IPS-20b (cell line): ENCODE results near the gene KRTAP2-3.

Experiments
- H3K27ac ChIP-seq: one replicate; pipeline ENCODE4 v1.5.1; 2013; ENCODE audit warnings: low read length
- H3K27me3 ChIP-seq: 2 replicates; pipeline ENCODE4 v1.6.1; 2013; ENCODE audit warnings: mild to moderate bottlenecking, low read length, inconsistent platforms; ENCODE audit not compliant: insufficient read depth
- H3K36me3 ChIP-seq: 2 replicates; pipeline ENCODE4 v1.6.1; 2013; ENCODE audit warnings: low read depth, mild to moderate bottlenecking, inconsistent platforms, low read length, moderate library complexity; ENCODE audit not compliant: insufficient read depth
- H3K4me1 ChIP-seq: 2 replicates; pipeline ENCODE4 v1.6.1; 2013; ENCODE audit warnings: mild to moderate bottlenecking, control low read depth, inconsistent platforms, low read length, moderate library complexity; ENCODE audit not compliant: insufficient read depth
- H3K4me3 ChIP-seq: 2 replicates; pipeline ENCODE4 v1.5.1; 2013; ENCODE audit warnings: mild to moderate bottlenecking, low read length, inconsistent platforms
- H3K9ac ChIP-seq: 2 replicates; pipeline ENCODE4 v1.6.1; 2013; ENCODE audit warnings: low read depth, mild to moderate bottlenecking, inconsistent platforms, low read length, moderate library complexity
- H3K9me3 ChIP-seq: 2 replicates; pipeline ENCODE4 v1.6.1; 2013; ENCODE audit warnings: mild to moderate bottlenecking, low read depth, low read length, inconsistent platforms; ENCODE audit not compliant: insufficient read depth

Gene KRTAP2-3

GRCh38 chr17:41019415-41019814 is 40.5 kb downstream of the KRTAP2-3 start:
- Histone ChIP-seq H3K4me1 (no peaks in the 10 kb centered on the region), H3K9ac (no peak overlapping the region), H3K4me3 (no peak overlapping the region), H3K36me3 (no peaks in the 10 kb centered on the region), H3K9me3 (no peaks in the 10 kb centered on the region), H3K27ac (no peak overlapping the region), H3K27me3 (no peaks in the 10 kb centered on the region)

GRCh38 chr17:41018541-41018940 is 41.4 kb downstream of the KRTAP2-3 start:
- Histone ChIP-seq H3K9me3 (no peaks in the 10 kb centered on the region), H3K27ac (no peak overlapping the region), H3K9ac (no peak overlapping the region)

DNA sequence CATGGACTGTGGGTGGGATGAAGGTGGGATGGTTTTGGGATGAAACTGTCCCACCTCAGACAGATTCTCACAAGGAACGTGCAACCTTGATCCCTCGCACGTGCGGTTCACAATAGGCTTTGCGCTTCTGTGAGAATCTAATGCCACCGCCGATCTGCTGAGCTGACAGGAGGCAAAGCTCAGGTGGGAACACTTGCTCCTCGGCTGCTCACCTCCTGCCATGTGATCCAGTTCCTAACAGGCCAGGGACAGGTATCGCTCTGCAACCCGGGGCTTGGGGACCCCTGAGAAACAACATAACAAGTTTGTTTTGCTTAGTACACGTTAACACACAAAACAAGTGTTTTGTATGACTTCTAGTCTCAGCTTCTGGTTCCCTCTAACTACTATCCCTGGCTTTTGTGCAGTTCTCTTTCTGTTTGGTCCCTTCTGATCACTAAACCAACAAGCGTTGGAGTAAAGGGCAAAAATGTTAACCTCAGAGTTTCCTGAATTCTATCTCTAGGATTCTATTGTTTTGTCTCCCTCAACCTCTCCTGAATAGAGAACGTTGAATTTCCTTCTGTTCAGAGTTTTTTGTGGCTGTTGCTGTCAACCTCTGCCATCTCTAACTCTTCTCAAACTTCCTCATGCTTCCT is 43.2 kb downstream of the KRTAP2-3 start:
- H3K4me3 ChIP-seq = no peak overlapping the region
- no peaks in the 10 kb centered on the region for H3K9me3 ChIP-seq
- no peak overlapping the region for H3K27ac ChIP-seq
- H3K36me3 ChIP-seq = no peaks in the 10 kb centered on the region
- H3K27me3 ChIP-seq = no peaks in the 10 kb centered on the region
- H3K9ac ChIP-seq = no peak overlapping the region
- H3K4me1 ChIP-seq = no peaks in the 10 kb centered on the region

More at GRCh38 chr17:41018541-41018940, 41.4 kb downstream of the KRTAP2-3 start:
- H3K27me3 ChIP-seq = no peaks in the 10 kb centered on the region
- no peaks in the 10 kb centered on the region for H3K4me1 ChIP-seq
- H3K4me3 ChIP-seq = no peak overlapping the region
- no peaks in the 10 kb centered on the region for H3K36me3 ChIP-seq

GRCh38 chr17:41015454-41015853 is 44.5 kb downstream of the KRTAP2-3 start:
- H3K9ac ChIP-seq = no peak overlapping the region
- no peaks in the 10 kb centered on the region for H3K4me1 ChIP-seq
- no peaks in the 10 kb centered on the region for H3K9me3 ChIP-seq
- no peaks in the 10 kb centered on the region for H3K27me3 ChIP-seq
- no peaks in the 10 kb centered on the region for H3K36me3 ChIP-seq
- H3K4me3 ChIP-seq = no peak overlapping the region
- H3K27ac ChIP-seq = no peak overlapping the region

DNA sequence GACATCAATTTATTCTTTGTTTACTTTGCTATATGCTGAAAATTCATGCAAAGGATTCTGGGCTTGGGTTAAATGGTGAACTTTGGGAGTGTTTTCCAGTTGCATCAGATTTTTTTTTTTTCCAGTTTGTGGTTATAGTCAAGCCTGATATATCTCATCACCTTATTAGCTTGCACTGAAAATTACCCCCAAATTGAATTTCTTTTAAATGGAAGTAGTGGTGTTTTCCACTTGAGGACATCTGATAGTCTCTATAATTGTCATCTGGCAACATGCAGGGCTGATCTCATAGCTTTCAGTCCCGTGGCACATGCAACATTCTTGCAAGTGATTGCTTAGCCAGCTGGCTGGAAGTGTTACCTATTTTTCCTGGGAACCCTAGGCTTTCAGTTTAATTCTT is 46.3 kb downstream of the KRTAP2-3 start:
- no peaks in the 10 kb centered on the region for H3K27me3 ChIP-seq
- H3K9ac ChIP-seq = no peak overlapping the region
- H3K27ac ChIP-seq = no peak overlapping the region
- H3K4me1 ChIP-seq = peaks cover 8% of the 10 kb centered on the region; the same call in 1 of the 2 replicates
- H3K36me3 ChIP-seq = no peaks in the 10 kb centered on the region
- no peaks in the 10 kb centered on the region for H3K9me3 ChIP-seq
- no peak overlapping the region for H3K4me3 ChIP-seq

GRCh38 chr17:41013181-41013580 is 46.7 kb downstream of the KRTAP2-3 start:
- Histone ChIP-seq H3K27me3 (no peaks in the 10 kb centered on the region), H3K4me3 (no peak overlapping the region), H3K36me3 (no peaks in the 10 kb centered on the region), H3K27ac (no peak overlapping the region), H3K9ac (no peak overlapping the region), H3K9me3 (no peaks in the 10 kb centered on the region), H3K4me1 (peaks cover 8% of the 10 kb centered on the region; the same call in 1 of the 2 replicates)

- Histone ChIP-seq H3K9me3 (no peaks in the 10 kb centered on the region; the same call in 1 of the 2 replicates), H3K27ac (no peak overlapping the region), H3K27me3 (no peaks in the 10 kb centered on the region), H3K4me3 (no peak overlapping the region), H3K4me1 (peaks cover 8% of the 10 kb centered on the region; the same call in 1 of the 2 replicates), H3K36me3 (no peaks in the 10 kb centered on the region), H3K9ac (no peak overlapping the region)
Measured at GRCh38 chr17:41012326-41013120, 47.4 kb downstream of the KRTAP2-3 start.

- Histone ChIP-seq H3K27me3 (no peaks in the 10 kb centered on the region), H3K36me3 (no peaks in the 10 kb centered on the region), H3K27ac (no peak overlapping the region), H3K9ac (no peak overlapping the region), H3K9me3 (no peaks in the 10 kb centered on the region; the same call in 1 of the 2 replicates), H3K4me1 (peaks cover 8% of the 10 kb centered on the region; the same call in 1 of the 2 replicates), H3K4me3 (no peak overlapping the region)
Measured at GRCh38 chr17:41010441-41010840, 49.5 kb downstream of the KRTAP2-3 start.

DNA sequence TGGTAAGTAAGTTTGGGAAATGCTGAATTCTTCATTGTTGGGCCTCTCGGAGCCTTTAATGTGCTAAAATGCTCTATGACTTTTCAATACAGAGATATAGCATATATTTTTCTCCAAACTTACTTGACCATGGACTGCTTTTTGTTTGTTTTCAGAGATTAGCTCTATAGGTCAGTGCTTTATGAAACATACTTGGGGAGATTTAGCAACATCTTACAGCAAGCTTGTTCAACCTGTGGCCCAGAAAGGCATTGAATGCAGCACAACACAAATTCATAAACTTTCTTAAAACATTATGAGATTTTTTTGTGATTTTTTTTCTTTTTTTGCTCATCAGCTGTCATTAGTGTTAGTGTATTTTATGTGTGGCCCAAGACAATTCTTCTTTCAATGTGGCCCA is 50.0 kb downstream of the KRTAP2-3 start:
- no peak overlapping the region for H3K27ac ChIP-seq

GRCh38 chr17:41009301-41009760 is 50.6 kb downstream of the KRTAP2-3 start:
- Histone ChIP-seq H3K27me3 (no peaks in the 10 kb centered on the region), H3K4me3 (no peak overlapping the region), H3K36me3 (no peaks in the 10 kb centered on the region), H3K27ac (no peak overlapping the region), H3K9me3 (no peaks in the 10 kb centered on the region; the same call in 1 of the 2 replicates), H3K9ac (no peak overlapping the region), H3K4me1 (peaks cover 8% of the 10 kb centered on the region; the same call in 1 of the 2 replicates)

More for the DNA sequence above, 50.0 kb downstream of the KRTAP2-3 start:
- Histone ChIP-seq H3K36me3 (no peaks in the 10 kb centered on the region), H3K4me3 (no peak overlapping the region), H3K4me1 (peaks cover 8% of the 10 kb centered on the region; the same call in 1 of the 2 replicates), H3K27me3 (no peaks in the 10 kb centered on the region), H3K9ac (no peak overlapping the region), H3K9me3 (no peaks in the 10 kb centered on the region; the same call in 1 of the 2 replicates)
